SH-SY5Y (cell line): ENCODE data around the gene SMARCA2.

Source experiments
- GATA2 ChIP-seq: IDR thresholded peaks from 2 replicates; pipeline ENCODE4 v1.6.1; 2011; ENCODE audit warnings: mild to moderate bottlenecking, low read depth, low read length
- GATA3 ChIP-seq: IDR thresholded peaks from 2 replicates; pipeline ENCODE4 v1.6.1; 2011; ENCODE audit warnings: low read depth, mild to moderate bottlenecking, low read length, moderate library complexity

- TF ChIP-seq GATA3 (no peak), GATA2 (no peak)
These were observed 10.0 kb downstream of the SMARCA2 start for GRCh38 chr9:2024888-2025782.
